ENCODE data around the gene MMP26. TPM values are rescaled to one million over a fixed set of nuclear protein-coding genes. Genes with fewer than 3 reads are reported as not detected.

The MMP26 gene
- total and polyA plus RNA-seq, 5 donors from 2014 or later: not detected

DNA sequence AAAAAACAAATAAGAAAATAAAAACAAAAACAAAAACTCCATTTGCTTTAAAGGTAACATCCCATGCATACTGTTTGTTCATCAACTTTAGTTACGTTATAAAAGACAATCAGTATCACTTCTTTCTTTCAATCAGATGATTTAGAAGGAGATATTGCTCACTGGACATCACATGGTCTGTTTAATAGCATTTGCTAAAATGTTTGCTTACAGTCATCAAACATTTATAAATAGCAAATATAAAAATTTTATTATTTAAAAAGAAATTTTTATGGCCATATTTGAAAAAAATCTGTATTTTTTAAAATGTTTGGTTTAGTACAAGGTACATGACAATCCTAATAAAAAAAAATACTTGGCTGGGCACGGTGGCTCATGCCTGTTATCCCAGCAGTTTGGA, 22.6 kb downstream of the MMP26 start:
- H3K27me3 Mint-ChIP-seq: no peaks in the 10 kb centered on the region
- ATAC-seq (ENCODE audit: low read depth in 2 of 2): no peak

DNA sequence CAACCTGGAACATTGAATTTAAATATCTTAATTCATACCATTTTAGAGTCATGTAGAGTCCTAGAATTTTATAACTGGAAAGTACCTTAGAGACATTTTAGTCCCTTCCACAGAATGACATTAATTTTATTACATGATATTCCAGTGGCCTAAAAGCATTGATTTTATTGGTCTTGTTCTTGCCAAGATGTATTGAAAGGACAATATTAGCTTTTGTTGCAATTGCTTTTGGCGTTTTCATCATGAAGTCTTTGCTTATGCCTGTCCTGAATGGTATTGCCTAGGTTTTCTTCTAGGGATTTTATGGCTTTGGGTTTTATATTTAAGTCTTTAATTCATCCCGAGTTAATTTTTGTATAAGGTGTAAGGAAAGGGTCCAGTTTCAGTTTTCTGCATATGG, 36.2 kb downstream of the MMP26 start:
- no peaks in the 10 kb centered on the region for H3K36me3 ChIP-seq (ENCODE audit: control insufficient read depth, insufficient read depth, low read length)
- DNase-seq (no peak), ATAC-seq (ENCODE audit: low read depth in 2 of 2) (no peak)
- H3K4me1 Mint-ChIP-seq: no peaks in the 10 kb centered on the region
- no peak overlapping the region for H3K27ac ChIP-seq (ENCODE audit: insufficient read depth, low read length, poor library complexity, severe bottlenecking)
- H3K9me3 Mint-ChIP-seq: peaks cover 0 to 3% (median 0%) of the 10 kb centered on the region in 7 donors
- H3K4me3 Mint-ChIP-seq: no peak overlapping the region
- no peaks in the 10 kb centered on the region for H3K9me3 ChIP-seq (ENCODE audit: control insufficient read depth in 2 of 2, low read length in 2 of 2)
- no peaks in the 10 kb centered on the region for H3K27me3 Mint-ChIP-seq
- H3K4me3 ChIP-seq (ENCODE audit: low read depth, low read length): no peak overlapping the region
- H3K27ac Mint-ChIP-seq: no peak overlapping the region
- H3K36me3 Mint-ChIP-seq: no peaks in the 10 kb centered on the region
- no peaks in the 10 kb centered on the region for H3K27me3 ChIP-seq (ENCODE audit: control insufficient read depth, insufficient read depth, low read length)
- H3K4me1 ChIP-seq (ENCODE audit: control insufficient read depth, insufficient read depth, low read length, poor library complexity, severe bottlenecking): no peaks in the 10 kb centered on the region

More for the DNA sequence above, 22.6 kb downstream of the MMP26 start:
- Histone ChIP-seq H3K4me3 (ENCODE audit: low read depth, low read length) (no peak overlapping the region), H3K36me3 (ENCODE audit: control insufficient read depth, insufficient read depth, low read length) (no peaks in the 10 kb centered on the region), H3K9me3 (ENCODE audit: control insufficient read depth in 2 of 2, low read length in 2 of 2) (no peaks in the 10 kb centered on the region), H3K27me3 (ENCODE audit: control insufficient read depth, insufficient read depth, low read length) (no peaks in the 10 kb centered on the region), H3K27ac (ENCODE audit: insufficient read depth, low read length, poor library complexity, severe bottlenecking) (no peak overlapping the region), H3K4me1 (ENCODE audit: control insufficient read depth, insufficient read depth, low read length, poor library complexity, severe bottlenecking) (no peaks in the 10 kb centered on the region)
- Mint-ChIP-seq H3K9me3 (peaks cover 0 to 3% (median 0%) of the 10 kb centered on the region in 7 donors), H3K27ac (no peak overlapping the region), H3K4me1 (no peaks in the 10 kb centered on the region), H3K36me3 (no peaks in the 10 kb centered on the region), H3K4me3 (no peak overlapping the region)
- no peak for DNase-seq

DNA sequence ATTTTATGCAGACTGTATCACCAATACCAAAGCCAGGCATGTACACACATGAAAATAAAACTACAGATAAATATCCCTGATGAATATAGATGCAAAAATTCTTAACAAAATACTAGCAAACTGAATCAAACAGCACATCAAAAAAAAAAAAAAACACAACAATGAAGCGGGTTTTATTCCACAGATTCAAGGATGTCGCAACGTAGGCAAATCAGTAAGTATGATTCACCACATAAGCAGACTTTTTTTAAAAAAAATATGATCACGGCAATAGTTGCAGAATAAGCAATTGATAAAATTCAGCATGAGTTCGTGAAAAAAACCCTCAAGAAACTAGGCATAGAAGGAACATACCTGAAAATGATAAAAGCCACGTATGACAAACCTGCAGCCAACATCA, 43.9 kb downstream of the MMP26 start:
- ATAC-seq (ENCODE audit: low read depth in 2 of 2): no peak
- Histone ChIP-seq H3K4me1 (ENCODE audit: control insufficient read depth, insufficient read depth, low read length, poor library complexity, severe bottlenecking) (no peaks in the 10 kb centered on the region), H3K27me3 (ENCODE audit: control insufficient read depth, insufficient read depth, low read length) (no peaks in the 10 kb centered on the region), H3K9me3 (ENCODE audit: control insufficient read depth in 2 of 2, low read length in 2 of 2) (no peaks in the 10 kb centered on the region), H3K36me3 (ENCODE audit: control insufficient read depth, insufficient read depth, low read length) (no peaks in the 10 kb centered on the region), H3K27ac (ENCODE audit: insufficient read depth, low read length, poor library complexity, severe bottlenecking) (no peak overlapping the region), H3K4me3 (ENCODE audit: low read depth, low read length) (no peak overlapping the region)
- Mint-ChIP-seq H3K36me3 (no peaks in the 10 kb centered on the region), H3K27ac (no peak overlapping the region), H3K4me1 (no peaks in the 10 kb centered on the region), H3K27me3 (peaks cover 4% of the 10 kb centered on the region), H3K4me3 (no peak overlapping the region), H3K9me3 (peaks cover 0 to 4% (median 0%) of the 10 kb centered on the region in 7 donors)
- DNase-seq: no peak

DNA sequence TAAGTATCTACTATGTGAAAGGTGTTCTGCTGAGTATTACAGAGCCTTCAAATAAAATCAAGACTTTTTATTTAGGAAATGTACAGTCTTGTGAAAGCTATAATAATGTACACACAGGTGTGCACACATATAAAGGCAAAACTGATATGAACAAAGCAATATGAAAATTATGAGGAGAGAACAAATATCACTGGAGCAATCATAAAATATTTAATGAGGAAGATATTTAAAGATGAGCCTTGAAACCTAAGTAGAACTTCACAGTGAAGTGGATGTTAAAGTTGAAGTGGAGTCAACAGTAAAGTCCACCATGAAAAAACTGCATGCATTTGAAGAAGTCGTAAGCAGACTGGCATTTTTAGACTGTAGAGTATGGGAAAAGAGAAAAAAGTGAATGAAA, 46.6 kb downstream of the MMP26 start:
- DNase-seq: no peak
- Mint-ChIP-seq H3K4me1 (no peaks in the 10 kb centered on the region), H3K4me3 (no peak overlapping the region), H3K9me3 (peaks cover 0 to 4% (median 0%) of the 10 kb centered on the region in 7 donors), H3K27ac (no peak overlapping the region), H3K27me3 (peaks cover 8% of the 10 kb centered on the region), H3K36me3 (no peaks in the 10 kb centered on the region)
- no peak overlapping the region for H3K27ac ChIP-seq (ENCODE audit: insufficient read depth, low read length, poor library complexity, severe bottlenecking)
- H3K36me3 ChIP-seq (ENCODE audit: control insufficient read depth, insufficient read depth, low read length): no peaks in the 10 kb centered on the region
- no peak for ATAC-seq (ENCODE audit: low read depth in 2 of 2)
- H3K9me3 ChIP-seq (ENCODE audit: control insufficient read depth in 2 of 2, low read length in 2 of 2): no peaks in the 10 kb centered on the region
- H3K27me3 ChIP-seq (ENCODE audit: control insufficient read depth, insufficient read depth, low read length): no peaks in the 10 kb centered on the region
- no peak overlapping the region for H3K4me3 ChIP-seq (ENCODE audit: low read depth, low read length)
- H3K4me1 ChIP-seq (ENCODE audit: control insufficient read depth, insufficient read depth, low read length, poor library complexity, severe bottlenecking): no peaks in the 10 kb centered on the region

Other genes starting within 250 kb of the MMP26 start
- not detected for gene OR52K1, start 222.1 kb upstream of the MMP26 start, total RNA-seq
- gene OR52K1, start 222.1 kb upstream of the MMP26 start, polyA plus RNA-seq: not detected
- not detected for gene OR52M1, start 159.6 kb upstream of the MMP26 start, total RNA-seq
- gene OR52M1, start 159.6 kb upstream of the MMP26 start, polyA plus RNA-seq: not detected
- gene OR52I2, start 123.0 kb upstream of the MMP26 start, total RNA-seq: not detected
- not detected for gene OR52I2, start 123.0 kb upstream of the MMP26 start, polyA plus RNA-seq
- not detected for gene OR52I1, start 110.7 kb upstream of the MMP26 start, total RNA-seq
- not detected for gene OR52I1, start 110.7 kb upstream of the MMP26 start, polyA plus RNA-seq
- gene TRIM68, start 96.6 kb upstream of the MMP26 start, total RNA-seq: 10.1 TPM
- gene TRIM68, start 96.6 kb upstream of the MMP26 start, polyA plus RNA-seq: 10 to 100 TPM; 17.0 to 22.3 (median 18.4) TPM
- not detected for gene OR51D1, start 67.3 kb upstream of the MMP26 start, total RNA-seq
- gene OR51D1, start 67.3 kb upstream of the MMP26 start, polyA plus RNA-seq: not detected
- not detected for gene OR51E1, start 60.8 kb upstream of the MMP26 start, total RNA-seq
- gene OR51E1, start 60.8 kb upstream of the MMP26 start, polyA plus RNA-seq: not detected
- not detected for gene OR51E2, start 6.9 kb upstream of the MMP26 start, total RNA-seq
- gene OR51E2, start 6.9 kb upstream of the MMP26 start, polyA plus RNA-seq: not detected
- not detected for gene OR51F1, start 65.2 kb downstream of the MMP26 start, total RNA-seq
- not detected for gene OR51F1, start 65.2 kb downstream of the MMP26 start, polyA plus RNA-seq
- not detected for gene OR52R1, start 99.6 kb downstream of the MMP26 start, total RNA-seq
- gene OR52R1, start 99.6 kb downstream of the MMP26 start, polyA plus RNA-seq: not detected
- not detected for gene OR51F2, start 116.5 kb downstream of the MMP26 start, total RNA-seq
- gene OR51F2, start 116.5 kb downstream of the MMP26 start, polyA plus RNA-seq: not detected
- gene OR51S1, start 144.4 kb downstream of the MMP26 start, total RNA-seq: not detected
- gene OR51S1, start 144.4 kb downstream of the MMP26 start, polyA plus RNA-seq: not detected
- gene OR51T1, start 177.1 kb downstream of the MMP26 start, total RNA-seq: not detected
- gene OR51T1, start 177.1 kb downstream of the MMP26 start, polyA plus RNA-seq: not detected
- gene OR51A7, start 199.0 kb downstream of the MMP26 start, total RNA-seq: not detected
- not detected for gene OR51A7, start 199.0 kb downstream of the MMP26 start, polyA plus RNA-seq
- not detected for gene OR51G2, start 214.6 kb downstream of the MMP26 start, total RNA-seq
- not detected for gene OR51G2, start 214.6 kb downstream of the MMP26 start, polyA plus RNA-seq
- gene OR51G1, start 219.6 kb downstream of the MMP26 start, total RNA-seq: not detected
- gene OR51G1, start 219.6 kb downstream of the MMP26 start, polyA plus RNA-seq: not detected
- gene OR51A4, start 242.8 kb downstream of the MMP26 start, total RNA-seq: not detected
- gene OR51A4, start 242.8 kb downstream of the MMP26 start, polyA plus RNA-seq: not detected